Measurements from ENCODE around the gene DCTN1.

Gene DCTN1

DNA sequence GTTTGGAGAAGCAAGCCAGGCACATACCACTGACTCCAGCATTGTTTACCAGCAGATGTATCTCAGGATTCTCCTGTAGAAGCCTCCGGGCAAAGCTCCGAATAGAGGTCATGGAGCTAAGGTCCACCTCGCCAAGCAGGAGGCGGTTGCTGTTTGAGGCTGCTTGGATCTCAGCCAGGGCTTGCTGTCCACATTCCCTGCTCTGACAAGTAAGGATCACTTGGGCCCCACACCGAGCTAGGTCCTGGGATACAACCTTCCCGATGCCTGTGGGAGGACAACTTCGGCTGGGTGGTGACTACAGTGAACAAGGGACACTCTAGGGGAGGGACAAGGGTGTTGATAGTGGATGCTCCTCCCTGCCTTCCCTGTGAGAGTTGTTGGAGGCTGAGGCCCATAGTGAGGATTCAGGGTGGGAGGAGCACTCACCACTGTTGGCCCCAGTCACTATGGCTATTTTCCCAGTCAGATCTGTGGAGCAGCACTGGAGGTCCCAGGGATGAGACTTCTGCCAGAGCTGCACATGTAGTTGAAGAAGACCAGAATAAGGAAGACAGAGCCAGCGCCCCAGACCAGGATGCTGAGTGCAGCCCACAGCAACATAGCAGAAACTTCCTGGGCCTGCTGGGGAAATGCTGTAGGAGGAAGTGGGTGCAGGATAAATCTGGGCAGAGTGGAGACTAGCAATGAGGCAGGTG is 33.0 kb upstream of the DCTN1 start:
- no peak for DNase-seq (ENCODE audit: low read depth in 2 of 2)

DNA sequence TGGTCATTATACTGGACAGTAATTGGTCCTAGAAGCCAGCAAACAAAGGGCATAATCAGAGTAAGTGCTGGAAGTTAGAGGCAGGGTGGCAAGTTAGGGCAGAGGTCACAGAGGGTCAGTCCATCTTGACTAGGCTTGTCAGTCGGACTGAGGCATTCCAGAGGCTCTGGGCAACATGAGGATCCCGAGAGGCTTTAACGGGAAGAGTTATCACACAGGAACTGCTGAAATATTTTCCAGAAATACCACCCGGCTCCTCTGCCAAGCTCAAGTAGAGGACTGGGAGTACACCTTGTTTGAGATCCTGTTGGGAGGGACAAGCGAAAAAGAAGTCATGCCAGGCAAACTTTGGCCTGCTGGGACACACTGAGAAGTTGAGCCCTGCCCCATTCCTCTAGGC is 27.6 kb upstream of the DCTN1 start:
- DNase-seq (ENCODE audit: low read depth in 2 of 2): no peak

DNA sequence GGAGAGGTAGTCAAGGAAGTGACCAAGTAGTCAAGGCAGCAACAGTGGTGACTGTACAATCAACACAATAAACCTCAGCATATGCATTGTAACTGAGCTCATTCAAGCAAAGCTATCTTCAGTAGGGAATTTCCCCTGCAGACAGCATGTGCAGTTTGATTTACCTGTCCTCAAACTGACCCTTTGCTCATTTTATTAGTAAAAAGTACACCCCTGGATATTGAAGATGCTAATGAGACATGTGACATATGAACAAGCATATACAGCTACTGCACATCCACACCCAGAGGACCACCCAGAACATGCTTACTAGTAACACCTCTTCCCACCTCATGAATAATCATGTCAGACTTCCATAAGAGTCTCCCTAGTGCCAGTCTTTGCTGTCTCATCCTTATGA is 25.9 kb upstream of the DCTN1 start:
- no peak for DNase-seq (ENCODE audit: low read depth in 2 of 2)

DNA sequence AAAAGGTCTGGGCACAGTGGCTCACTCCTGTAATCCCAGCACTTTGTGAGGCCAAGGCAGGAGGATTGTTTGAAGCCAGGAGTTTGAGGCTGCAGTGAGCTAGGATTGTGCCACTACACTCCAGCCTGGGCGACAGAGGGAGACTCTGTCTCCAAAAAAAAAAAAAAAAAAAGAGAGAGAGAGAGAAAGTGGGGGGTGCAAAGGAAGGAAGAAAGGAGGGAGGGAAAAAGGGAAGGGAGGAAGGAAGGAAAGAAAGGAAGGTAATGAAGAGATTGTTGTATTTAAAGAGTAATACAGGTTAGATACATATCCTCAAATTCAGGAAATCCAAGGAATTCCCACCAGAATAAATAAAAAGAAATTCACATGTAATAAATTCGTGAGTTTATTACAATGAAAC is 21.8 kb upstream of the DCTN1 start:
- DNase-seq (ENCODE audit: low read depth in 2 of 2): no peak

DNA sequence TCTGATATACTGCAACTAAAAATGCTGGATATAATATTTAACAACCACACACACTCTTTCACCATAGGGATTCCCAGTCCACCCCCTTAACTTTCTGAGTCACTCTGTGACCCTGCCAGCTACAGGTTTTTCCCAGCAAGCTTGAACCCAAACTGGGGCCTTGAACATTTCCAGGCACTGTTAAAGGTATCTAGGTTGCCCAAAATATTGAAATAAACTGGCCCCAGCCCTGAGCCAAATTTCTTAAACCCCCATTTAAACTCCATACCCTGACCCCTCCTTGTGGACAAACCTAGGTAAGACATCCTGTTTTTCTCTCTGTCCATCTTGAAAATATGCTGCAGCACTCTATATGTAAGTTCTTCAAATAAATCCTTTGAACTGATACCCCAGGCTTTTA is 19.7 kb upstream of the DCTN1 start:
- no peak for DNase-seq (ENCODE audit: low read depth in 2 of 2)

DNA sequence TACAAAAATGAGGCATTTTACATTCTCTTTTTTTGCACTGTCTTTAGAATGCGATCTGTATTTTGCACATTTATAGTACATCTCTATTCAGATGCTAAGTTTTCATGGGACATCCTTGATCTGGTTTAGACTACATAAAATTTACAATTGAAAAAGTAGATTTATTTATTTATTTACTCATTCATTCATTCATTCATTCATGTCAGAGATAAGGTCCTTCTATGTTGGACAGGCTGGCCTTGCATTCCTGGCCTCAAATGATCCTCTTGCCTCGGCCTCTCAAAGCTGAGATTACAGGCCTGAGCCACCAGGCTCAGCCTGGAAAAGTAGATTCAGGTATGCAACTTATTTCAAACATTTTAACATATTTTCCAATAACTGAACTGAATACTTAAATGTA is 16.0 kb upstream of the DCTN1 start:
- DNase-seq (ENCODE audit: low read depth in 2 of 2): no peak

DNA sequence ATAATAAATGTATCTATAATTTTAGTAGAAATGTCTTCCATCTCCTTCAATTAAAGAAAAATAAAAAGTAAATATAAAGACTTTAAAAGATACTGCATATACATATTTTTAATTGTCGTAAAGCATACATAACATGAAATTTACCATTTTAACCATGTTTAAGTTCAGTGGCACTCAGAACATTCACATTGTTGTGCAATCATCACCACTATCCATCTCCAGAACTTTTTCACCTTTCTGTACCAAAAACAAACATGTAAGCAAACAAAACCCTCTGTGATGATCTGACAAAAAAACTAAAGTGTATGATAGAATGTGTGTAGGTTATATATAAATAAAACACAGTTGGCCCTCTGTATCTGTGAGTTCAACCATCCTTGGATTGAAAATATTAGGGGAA is 13.4 kb upstream of the DCTN1 start:
- no peak for DNase-seq (ENCODE audit: low read depth in 2 of 2)

DNA sequence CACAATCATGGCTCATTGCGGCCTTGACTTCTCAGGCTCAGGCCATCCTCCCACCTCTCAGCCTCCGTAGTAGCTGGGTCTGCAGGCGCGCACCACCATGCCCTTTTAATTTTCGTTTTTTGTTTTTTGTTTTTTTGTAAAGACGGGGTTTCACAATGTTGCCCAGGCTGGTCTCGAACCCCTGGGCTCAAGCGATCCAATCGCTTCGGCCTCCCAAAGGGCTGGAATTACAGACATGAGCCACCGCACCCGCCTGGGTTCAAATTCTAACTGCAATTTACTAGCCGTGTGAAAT is 12.3 kb upstream of the DCTN1 start:
- DNase-seq (ENCODE audit: low read depth in 2 of 2): no peak

DNA sequence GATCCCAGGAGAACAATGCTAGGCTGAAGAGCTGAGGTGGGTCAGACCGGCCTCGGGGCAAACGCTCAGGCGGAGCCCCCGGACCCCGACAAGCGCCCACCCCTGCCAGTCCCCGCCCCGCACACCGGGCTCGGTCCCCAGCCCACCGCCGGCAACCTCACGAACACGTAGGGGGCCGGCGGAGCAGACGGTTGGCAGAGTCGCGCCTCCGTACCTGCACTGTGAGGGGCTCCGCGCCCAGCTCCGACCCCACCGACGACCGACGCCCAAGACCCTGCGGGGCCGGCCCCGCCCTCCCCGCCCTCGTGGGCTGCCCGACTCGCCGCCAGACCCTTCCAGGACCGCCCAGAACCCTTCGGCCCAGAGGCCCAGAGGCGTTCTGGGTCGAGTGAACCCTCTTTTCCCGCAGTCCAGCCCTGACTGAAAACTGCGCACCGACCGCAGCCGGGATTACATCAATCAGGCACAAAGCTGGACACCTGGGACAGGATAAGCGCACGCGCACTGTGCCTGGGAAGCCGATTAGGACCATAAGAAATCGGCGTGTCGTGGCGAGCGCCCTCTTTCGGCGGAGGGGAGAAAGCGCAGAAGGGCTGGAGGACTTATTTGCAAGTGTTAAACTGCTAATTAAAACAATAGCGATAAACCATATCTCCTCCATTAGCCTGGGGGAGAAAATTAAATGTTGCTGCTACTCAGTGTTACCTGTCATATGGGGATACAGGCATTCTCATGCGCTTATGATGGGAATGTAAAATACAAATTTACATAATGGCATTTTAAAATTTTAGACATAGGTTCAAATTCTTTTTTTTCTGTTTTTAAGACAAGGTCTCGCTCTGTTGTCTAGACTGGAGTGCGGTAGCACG is 11.7 kb upstream of the DCTN1 start:
- DNase-seq (ENCODE audit: low read depth in 2 of 2): peak; percentile 74 to 76

DNA sequence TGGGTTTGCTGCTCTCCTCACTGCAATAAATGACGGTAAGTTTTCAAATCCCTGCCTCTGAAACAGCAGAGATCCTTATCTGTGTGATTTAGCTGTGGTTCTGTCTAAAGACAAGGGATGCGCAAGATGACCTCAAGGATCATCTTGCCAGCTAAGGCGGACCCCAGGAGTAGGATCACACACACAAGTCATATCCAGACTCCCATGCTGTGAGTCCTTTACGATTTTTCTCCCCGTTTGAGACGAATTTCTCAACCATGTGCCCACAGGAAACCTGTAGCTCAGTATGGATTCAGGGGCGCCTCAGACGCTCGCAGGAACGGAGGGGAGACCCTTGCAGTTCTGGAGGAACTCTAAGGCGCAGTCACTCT is 11.1 kb upstream of the DCTN1 start:
- DNase-seq (ENCODE audit: low read depth in 2 of 2): no peak

DNA sequence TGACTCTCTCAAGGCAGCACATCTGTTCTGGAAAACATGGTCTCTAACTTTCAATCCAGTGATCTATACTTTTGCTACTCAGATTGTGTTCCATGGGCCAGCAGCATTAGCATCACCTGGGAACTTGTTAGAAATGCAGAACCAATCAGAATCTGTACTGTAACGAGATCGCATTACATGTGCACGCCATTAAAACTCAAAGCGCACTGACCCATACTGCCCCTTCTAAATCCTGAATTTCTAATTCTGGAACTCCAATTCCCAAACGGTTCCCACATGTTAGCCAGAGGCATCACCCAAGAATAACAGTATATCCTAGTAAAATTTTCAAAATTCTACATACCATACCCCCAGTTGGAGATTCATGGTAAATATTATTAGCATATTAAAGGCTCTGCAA is 10.5 kb upstream of the DCTN1 start:
- no peak for DNase-seq (ENCODE audit: low read depth in 2 of 2)

DNA sequence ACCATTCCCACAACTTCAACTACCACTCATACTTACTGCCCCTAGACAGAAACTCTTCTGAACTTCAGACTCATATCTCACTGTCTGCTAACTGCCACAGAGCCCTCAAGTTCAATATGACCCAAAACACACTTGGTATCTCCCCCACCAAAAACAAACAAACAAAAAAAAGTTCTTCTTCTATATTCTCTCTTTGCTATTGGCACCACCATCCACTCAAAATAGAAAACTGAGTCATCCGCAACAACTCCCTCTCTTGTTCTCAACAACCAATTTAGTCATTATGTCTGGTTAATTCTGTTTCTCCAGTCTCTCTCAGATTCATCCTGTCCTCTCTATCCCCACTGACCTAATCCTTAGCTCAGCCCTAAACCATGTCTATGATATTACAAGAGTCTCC is 7.2 kb upstream of the DCTN1 start:
- no peak for DNase-seq (ENCODE audit: low read depth in 2 of 2)

DNA sequence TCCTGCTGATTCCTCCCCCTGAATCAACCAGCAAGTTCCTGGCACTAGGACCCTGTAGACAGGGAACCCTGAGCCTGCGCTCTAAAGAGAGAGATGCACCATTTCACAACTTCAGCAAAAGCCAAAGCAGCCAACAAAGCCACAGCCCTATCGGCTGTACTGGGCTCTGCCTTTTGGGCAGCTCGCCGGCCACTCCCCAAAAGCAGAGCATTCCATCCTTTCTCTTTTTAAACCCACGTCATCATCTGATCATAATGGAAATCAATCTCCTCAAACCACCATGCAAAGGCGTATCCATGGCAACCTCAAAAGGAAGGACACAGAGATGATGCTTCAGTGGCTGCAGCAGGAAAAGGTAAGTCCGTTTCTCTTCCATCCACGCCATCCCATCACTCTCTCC is 5.3 kb upstream of the DCTN1 start:
- DNase-seq (ENCODE audit: low read depth in 2 of 2): no peak

DNA sequence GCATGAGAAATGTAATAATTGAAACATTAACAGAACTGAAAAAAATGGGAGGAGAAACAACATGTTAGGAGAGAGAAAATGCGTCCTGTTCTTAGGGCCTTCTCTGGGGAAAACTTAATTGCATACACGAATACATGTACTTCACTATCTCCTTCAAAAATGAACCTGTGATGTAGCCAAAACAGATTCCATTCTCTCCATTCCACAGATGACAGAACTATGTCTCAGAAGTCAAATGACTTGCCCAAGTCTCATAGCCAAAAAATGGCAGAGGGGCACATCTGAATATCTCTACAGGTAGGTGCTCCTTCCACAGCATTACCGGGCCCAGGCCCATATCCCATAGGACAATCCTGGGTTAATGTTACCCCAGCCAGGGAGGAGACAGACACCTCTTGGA is 3.9 kb upstream of the DCTN1 start:
- DNase-seq (ENCODE audit: low read depth in 2 of 2): no peak

DNA sequence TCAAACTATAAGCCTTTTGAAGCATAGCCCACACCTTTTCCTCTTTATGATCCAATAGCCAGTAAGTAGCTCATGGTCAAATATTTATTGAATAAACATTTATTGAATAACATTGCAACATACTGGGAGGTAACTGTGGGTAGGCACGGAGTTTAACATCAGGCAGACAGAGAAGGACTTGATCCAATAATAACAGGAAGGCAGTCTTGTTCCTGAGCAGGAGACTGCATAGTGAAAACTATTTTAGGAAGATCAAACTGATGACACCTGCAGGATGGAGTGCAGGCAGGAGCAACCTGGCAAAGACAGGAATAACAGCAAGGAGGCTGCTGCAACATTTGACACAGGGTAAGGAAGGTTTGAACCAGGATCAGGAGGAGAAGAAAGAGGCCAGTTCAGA is 3.1 kb upstream of the DCTN1 start:
- no peak for DNase-seq (ENCODE audit: low read depth in 2 of 2)

DNA sequence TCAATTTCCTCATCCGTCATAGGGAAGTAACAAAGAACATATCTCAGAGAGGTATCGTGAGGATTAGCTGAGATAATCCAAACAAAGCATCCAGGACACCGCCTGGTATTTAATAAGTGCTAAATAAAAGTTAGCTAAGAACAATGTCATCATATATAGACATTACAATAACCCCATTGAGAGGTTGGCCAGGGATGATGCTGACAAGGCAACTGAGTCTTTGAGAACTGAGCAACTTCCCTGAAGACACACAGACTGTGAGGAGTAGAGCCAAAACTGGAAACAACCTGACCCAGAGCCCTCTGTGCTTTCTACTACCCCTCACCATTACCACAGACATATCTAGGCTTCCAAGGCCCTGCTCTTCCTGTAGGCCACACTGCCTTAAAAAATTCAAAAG is 1.6 kb upstream of the DCTN1 start:
- no peak for DNase-seq (ENCODE audit: low read depth in 2 of 2)

DNA sequence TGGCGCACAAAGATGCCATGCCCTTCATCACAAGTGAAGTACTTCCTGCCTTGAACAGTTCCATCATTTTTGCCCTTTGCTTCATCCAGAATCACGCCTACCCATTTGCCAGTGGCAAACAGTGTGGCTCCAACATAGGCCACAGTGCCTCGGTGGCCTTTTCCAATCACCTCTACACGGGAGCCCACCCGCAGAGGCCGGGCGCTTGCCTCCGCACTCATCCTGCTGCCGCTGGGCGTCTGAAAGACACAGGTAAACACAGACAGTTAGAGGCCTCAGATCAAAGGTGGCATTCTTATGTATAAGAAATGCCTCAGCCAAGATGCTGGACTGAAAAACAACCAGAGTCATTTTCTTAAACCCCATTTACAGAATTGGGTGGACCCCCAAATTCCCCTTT is 2.1 kb downstream of the DCTN1 start:
- DNase-seq (ENCODE audit: low read depth in 2 of 2): no peak

DNA sequence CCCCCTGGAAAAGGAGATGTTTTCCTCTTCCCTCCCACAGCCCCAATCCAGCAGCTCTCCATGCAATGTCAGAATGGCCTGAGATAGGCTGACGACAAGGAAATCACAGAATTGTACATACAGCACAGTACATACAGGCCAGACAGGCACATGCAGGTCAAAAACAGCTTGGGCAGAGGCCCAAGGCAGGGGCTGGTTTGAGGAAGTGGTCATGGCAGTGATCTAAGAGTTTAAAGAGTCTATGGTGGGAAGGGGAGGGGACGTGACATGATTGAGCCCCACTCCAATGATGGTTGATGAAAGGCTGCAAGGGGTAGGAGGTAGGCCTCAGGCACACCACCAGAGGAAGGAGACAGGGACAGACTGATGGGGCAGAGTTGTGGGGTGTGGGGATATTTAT is 4.3 kb downstream of the DCTN1 start:
- DNase-seq (ENCODE audit: low read depth in 2 of 2): no peak

DNA sequence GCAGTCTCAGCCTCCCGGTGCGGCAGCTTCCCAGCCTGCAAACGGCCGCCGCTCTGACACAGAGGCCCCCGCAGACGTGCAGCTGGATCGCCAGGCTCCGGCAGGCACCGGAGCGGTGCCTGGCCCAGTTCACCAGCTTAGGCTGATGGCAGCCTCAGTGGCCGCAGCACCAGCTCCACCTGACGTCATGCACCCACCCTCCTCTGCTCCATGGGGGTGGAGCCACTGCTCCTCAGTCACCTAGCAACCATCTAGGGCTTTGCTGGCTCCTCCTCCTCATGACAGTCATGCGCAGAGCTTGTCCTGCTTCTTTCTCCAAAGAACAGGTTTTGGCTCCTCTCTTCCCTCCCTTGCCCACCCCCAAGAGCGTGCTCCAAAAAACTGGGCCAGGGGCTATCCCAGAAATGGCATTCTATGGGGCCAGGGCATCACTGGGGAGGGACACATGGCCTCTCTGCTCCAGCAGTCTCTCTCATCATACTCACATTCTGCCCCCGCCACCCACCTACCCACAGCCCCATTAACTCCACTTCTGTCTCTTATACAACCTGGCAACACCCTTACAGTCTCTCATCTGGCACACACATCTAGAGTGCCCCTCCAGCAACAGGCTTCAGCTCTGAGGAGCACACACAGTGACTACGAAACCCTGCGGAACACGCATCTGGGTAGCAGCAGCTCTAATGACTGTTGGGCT is 5.5 kb downstream of the DCTN1 start:
- peak; percentile 21 to 35 for DNase-seq (ENCODE audit: low read depth in 2 of 2)

DNA sequence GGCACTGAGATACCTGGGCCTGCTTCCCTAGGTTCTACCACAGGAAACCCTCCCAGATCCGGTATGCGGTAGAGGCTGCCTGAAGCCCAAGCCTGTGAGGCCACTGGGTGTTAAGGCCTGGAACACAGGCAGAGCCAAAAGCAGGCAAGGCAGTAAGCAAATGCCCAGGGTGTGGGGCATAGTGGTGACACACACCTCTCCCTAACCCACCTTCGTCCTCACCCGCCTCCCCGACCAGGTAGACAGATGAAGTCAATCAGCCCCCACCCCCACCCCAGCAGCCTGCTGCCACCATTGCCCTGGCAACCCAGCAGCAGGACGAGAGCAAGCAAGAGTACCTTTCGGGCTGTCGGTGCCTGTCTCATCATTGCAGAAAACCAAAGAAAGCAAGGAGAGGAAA is 6.1 kb downstream of the DCTN1 start:
- DNase-seq (ENCODE audit: low read depth in 2 of 2): no peak

DNA sequence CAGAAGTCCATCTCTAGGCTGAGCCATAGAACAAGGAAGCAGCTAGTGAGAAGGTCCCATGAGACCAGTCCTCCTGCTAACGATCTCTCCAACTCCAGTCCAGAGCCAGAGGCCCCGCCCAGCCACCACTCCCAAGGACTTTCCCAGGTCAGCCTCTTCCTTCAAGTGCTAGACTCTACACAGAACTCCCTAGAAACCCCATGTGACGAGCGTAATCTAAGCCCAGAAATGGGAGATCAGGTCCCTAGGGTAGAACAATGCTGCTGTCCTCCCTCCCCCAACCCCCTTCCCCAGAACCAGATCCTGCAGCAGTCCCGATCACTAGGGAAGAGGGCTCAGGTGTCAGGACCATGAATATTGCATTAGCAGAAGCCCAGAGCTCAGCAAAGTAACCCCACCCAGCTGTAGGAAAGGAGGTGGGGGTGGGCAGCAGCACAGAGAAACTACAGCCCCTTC is 6.9 kb downstream of the DCTN1 start:
- DNase-seq (ENCODE audit: low read depth in 2 of 2): no peak

DNA sequence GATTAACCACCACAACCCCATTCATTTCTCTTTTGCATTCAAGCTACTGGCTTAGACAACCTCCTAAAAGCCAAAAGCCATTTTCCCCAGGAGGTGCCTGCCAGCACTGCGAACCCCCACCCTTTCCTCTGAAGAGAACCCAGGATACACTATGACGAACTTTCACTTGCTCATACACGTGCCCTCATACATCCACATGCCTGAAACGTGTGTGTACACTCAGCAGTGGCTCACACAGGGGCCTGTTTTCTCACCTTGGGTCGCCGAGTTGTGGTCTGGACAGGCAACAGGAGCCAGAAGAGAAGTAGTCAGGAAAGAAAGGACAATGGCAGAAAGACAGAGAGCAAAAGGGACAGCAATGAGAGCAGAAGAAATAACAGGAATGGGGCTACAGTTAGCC is 7.4 kb downstream of the DCTN1 start:
- no peak for DNase-seq (ENCODE audit: low read depth in 2 of 2)

DNA sequence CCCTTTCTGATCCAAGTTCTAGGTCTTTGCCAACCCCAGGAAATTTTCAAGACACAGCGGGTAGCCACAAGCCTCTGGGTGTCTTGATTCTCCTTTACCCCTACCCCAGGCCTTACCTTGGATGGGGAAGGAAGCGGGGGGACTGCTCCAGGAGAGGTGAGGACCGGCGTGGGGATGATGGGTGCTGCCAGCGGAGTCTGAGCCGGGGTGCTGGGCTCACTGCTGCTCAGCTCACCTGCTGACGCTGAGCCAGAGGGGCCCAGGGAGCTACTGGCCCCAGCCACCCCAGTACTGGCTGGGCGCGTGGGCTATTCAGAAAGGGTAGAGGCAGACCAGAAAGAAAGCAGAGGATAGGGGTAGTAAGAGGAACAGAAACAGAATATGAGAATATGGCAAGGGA is 8.7 kb downstream of the DCTN1 start:
- DNase-seq (ENCODE audit: low read depth in 2 of 2): no peak

Data from fibroblast of skin of left quadriceps (primary cell).